ENCODE results near the gene DBET.
A peak's percentile ranks its signal among the peaks of the same experiment; 100 is the strongest.
"Not testable (repeated sequence)": the region's sequence is repeated elsewhere in the genome, so short reads cannot be mapped to it uniquely, and the experiment has no call there.

DBET gene

DNA sequence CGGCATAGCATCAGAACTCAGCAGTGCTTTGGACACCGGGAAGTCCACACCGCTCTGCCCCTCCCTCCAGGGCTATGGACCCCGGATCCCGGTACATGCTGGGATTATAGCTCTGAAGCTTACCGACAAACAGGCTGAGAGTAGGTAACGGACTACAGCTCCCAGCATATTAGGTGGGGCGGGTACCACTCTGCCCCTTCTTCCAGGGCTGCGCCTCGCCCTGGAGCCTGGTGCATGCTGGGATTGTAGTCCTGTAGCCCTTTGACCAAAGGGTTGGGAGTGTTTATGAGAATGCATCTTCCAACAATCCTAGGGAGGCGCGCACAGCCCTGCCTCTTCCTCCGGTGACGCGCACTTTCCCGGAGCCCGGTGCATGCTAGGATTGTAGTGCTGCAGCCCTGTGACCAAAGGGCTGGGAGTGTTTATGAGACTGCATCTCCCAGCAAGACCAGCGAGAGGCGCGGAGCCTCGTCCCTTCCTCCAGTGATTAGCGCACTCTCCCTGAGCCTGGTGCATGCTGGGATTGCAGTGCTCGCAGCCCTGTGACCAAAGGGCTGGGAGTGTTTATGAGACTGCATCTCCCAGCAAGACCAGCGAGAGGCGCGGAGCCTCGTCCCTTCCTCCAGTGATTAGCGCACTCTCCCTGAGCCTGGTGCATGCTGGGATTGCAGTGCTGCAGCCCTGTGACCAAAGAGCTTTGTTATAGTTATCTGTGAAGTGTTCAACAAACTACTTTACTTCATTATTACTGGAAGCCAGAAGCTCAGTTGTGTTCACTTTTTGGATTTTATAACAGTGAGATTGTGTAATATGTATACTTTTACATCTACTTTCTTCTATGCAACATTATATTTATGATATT is 14.7 kb upstream of the DBET start:
- not testable (repeated sequence) for DNase-seq (ENCODE audit: low spot score)

DNA sequence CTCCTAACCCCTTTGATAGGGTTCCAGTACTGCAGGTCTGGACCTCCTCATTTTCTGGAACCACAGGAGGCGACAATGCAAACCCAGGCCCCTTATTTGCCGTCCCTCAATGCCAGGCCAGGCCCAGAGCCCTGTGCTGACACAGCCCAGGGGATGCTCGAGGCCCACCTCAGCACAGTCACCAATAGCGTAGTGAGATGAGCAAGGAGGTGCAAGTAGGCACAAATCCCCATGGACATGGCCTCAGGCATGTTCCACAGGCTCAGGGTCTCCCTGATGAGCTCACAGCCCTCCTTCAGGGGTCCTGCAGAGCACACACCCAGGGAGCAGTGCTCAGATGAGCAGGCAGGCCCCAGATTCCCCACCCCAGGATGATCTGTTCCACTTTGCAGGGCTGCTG is 5.3 kb upstream of the DBET start:
- DNase-seq (ENCODE audit: low spot score) = not testable (repeated sequence)

GRCh38 chr4:190064805-190065204 is 503 bp downstream of the DBET start:
- DNase-seq (ENCODE audit: low spot score) = not testable (repeated sequence)

- DNase-seq (ENCODE audit: low spot score) = not testable (repeated sequence)
These were observed 4.0 kb downstream of the DBET start for GRCh38 chr4:190068351-190068750.

- not testable (repeated sequence) for DNase-seq (ENCODE audit: low spot score)
These were observed 28.8 kb downstream of the DBET start for GRCh38 chr4:190093052-190093451.

DNA sequence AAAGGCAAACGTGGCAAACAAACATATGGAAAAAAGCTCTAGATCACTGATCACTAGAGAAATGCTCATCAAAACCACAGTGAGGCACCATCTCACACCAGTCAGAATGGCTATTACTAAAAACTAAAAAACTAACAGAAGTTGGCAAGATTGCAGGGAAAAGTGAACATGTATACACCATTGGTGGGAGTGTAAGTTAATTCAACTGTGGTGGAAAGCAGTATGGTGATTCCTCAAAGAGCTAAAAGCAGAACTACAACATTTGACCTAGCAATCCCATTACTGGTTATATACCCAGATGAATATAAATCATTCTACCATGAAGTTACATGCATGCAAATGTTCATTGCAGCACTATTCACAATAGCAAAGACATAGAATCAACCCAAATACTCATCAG is 29.7 kb downstream of the DBET start:
- DNase-seq (ENCODE audit: low spot score) = not testable (repeated sequence)

GRCh38 chr4:190095335-190095734 is 31.0 kb downstream of the DBET start:
- DNase-seq (ENCODE audit: low spot score) = not testable (repeated sequence)

DNA sequence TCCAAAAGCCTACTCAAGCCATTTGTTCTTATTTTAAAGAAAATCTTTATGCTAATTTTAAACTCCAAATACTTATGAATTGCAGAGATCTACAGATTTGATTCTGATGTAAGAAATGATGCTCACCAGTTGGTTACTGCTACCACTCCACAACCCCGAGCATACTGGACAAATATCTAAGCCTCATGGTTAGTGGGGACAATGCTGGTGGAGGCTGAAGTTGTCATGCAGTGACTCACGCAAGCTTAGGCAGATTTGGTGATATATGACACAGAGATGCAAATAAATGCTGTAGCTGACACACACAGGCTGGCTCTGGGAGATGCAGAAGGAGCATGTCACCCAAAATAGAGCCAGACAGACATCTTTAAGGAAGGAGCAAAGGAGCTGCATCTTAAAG is 35.3 kb downstream of the DBET start:
- DNase-seq (ENCODE audit: low spot score) = not testable (repeated sequence)

GRCh38 chr4:190101525-190101924 is 37.2 kb downstream of the DBET start:
- not testable (repeated sequence) for DNase-seq (ENCODE audit: low spot score)

DNA sequence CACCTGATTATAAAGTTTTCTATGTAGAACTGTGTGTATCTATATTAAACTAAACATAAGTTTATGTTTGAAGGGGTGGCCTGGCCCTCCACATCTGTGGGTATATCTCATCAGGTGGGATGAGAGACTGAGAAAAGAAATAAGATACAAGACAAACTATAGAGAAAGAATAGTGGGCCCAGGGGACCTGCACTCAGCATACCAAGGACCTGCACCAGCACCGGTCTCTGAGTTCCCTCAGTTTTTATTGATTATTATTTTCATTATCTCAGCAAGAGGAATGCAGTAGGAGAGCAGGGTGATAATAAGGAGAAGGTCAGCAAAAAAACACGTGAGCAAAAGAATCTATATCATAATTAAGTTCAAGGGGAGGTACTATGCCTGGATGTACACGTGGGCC is 41.9 kb downstream of the DBET start:
- DNase-seq (ENCODE audit: low spot score) = not testable (repeated sequence)

DNA sequence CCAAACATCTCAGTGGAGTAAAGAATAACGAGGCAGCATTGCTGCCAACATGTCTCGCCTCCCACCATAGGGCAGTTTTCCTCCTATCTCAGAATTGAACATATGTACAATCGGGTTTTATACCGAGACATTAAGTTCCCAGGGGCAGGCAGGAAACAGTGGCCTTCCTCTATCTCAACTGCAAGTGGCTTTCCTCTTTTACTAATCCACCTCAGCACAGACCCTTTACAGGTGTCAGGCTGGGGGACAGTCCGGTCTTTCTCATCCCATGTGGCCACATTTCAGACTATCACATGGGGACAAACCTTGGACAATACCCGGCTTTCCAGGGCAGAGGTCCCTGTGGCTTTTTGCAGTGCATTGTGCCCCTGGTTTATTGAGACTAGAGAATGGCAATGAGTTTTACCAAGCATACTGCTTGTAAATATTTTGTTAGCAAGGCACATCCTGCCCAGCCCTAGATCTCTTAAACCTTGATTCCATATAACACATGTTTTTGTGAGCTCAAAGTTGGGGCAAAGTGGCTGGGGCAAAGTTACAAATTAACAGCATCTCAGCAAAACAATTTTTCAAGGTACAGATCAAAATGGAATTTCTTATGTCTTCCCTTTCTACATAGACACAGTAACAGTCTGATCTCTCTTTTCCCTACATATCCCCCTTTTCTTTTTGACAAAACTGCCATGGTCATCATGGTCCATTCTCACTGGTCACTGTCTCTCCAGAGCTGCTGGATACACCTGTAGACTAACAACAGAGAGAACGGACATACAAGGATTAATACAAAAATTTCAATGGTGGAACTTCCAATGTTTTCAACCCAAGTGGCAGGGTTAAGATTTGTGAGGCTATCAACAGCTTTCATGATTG is 42.5 kb downstream of the DBET start:
- DNase-seq (ENCODE audit: low spot score) = not testable (repeated sequence)

- not testable (repeated sequence) for DNase-seq (ENCODE audit: low spot score)
These were observed 43.6 kb downstream of the DBET start for GRCh38 chr4:190107766-190108485.

GRCh38 chr4:190108756-190109155 is 44.5 kb downstream of the DBET start:
- DNase-seq (ENCODE audit: low spot score) = not testable (repeated sequence)

DNA sequence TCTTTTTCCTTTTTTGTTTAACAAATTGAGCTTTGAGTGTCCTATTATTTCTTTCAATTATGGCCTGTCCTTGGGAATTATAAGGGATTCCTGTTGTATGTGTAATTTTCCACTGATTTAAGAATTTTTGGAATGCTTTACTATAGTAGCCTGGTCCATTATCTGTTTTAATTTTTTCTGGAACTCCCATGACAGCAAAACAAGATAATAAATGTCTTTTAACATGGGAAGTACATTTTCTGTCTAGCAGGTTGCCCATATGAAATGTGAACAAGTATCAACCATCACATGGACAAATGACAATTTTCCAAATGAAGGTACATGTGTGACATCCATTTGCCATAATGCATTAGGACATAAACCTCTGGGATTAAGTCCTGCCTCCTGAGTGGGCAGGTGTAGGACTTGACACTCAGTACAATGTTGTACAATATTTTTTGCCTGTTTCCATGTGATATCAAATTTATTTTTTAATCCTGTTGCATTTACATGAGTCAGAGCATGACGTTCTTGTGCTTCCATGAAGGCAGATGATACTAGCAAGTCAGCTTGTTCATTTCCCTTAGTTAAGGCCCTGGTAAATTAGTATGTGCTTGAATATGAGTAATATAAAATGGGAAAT is 45.2 kb downstream of the DBET start:
- DNase-seq (ENCODE audit: low spot score) = peak; percentile 0

- DNase-seq (ENCODE audit: low spot score) = not testable (repeated sequence)
These were observed 45.7 kb downstream of the DBET start for GRCh38 chr4:190110033-190110432.

- DNase-seq (ENCODE audit: low spot score) = not testable (repeated sequence)
These were observed 46.4 kb downstream of the DBET start for GRCh38 chr4:190110570-190111295.

- not testable (repeated sequence) for DNase-seq (ENCODE audit: low spot score)
These were observed 48.6 kb downstream of the DBET start for GRCh38 chr4:190112879-190113278.

- DNase-seq (ENCODE audit: low spot score) = not testable (repeated sequence)
These were observed 50.7 kb downstream of the DBET start for GRCh38 chr4:190114991-190115390.

All from RKO (cell line).